ACHN (cell line): Measurements from ENCODE around the gene NUDT14.

Source experiments
- DNase-seq: peaks from one replicate; pipeline ENCODE4 v3.0.0-alpha.2; 2015
- in situ Hi-C: cut with HindIII; loops from 2 replicates; pipeline ENCODE4 v1.10.0; 2017; ENCODE audit warnings: low sequenced_read_pairs, low pct_ligation_motif_present, low pct_unique_long_range_greater_than_20kb

The NUDT14 gene

DNA sequence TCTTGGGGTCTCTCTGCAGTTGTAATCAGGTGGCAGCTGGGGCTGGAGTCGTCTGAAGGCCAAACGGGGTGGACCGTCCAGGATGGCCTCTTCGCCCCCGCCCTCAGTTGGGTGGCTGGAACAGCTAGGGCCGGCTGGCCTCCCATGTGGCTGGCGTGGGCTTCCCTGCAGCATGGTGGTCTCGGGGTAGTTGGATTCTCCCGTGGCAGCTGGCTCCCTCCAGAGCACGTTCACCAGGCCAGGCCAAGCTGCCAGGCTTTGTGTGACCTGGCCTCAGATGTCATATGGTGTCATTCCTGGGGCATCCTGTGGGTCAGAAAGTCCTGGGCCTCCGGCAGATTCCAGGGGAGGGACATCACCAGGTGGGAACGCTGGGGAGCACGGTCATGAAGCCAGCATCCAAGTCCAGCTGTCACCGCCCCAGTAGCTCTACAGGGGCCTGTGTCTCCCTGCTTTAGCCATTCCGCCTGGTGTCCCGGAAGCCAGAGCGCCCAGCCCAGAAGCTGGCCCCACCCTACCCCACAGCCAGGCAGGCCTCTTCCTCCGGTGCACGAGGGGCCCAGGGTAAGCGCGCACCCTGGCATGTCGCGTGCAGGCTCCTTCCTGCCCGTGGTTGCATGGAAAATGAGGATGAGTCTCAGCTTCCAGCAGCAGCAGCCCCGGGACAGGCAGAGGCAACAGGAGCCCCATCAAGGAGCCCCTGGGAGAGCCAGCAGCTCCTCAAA lies 1.3 kb upstream of the NUDT14 start:
- no peak for DNase-seq
- in situ Hi-C loops: no loop called here

DNA sequence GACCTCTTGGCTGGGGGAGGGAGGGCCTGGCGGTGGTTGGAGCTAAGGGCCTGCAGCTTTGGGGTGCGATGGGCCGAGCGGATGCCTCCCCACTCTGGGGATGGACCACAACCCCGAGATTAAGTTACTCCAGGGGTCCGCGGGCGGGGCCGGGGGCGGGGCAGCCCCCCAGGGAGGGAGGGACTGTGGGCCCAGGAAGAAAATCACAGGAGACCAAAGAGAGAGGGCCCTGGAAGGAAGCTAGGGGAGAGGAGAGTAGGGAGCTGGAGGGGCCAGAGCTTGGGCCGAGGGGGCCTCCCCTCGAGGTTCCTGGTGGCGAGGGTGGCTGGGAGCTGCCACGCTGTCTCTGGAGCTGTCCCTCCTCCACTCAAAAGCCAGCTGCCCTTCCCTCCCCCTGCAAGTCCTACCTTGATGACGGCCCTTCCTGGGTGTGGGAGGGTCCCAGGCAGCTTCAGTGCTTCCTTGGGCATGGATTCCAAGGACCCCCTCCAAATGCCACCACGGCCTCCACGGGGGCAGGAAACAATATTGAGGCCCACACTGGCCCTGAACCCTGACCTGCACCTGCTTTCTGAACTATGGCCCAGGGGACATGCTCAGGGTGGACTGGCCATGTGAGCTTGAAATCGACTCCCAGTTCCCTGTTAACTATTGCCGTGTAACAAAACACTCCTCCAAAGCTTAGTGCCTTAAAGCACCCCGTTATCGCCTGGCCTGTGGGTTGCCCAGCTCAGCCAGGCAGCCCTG lies 610 bp upstream of the NUDT14 start:
- in situ Hi-C loops: no loop called here

DNA sequence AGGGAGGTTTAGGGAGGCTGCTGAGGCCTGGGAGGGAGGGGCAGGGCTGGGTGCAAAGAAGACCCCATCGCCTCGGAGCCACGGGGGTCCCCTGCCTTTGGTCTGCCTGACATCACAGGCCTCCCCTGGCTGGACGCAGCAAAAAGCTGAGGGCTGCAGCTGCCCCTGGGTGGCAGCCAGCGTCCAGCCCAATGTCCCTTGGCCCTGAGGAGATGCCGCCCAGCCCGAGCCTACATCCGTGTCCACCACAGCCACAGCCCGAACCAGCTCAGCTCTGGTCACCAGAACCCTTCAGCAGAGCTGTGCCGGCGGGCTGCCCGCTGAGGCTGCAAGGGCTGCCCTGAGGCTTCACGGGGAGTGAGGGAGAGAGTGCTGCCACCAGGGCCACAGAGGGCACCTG lies 1.9 kb downstream of the NUDT14 start:
- in situ Hi-C loops: no loop called here
- DNase-seq: no peak

More for the DNA sequence above, 610 bp upstream of the NUDT14 start:
- DNase-seq: no peak

DNA sequence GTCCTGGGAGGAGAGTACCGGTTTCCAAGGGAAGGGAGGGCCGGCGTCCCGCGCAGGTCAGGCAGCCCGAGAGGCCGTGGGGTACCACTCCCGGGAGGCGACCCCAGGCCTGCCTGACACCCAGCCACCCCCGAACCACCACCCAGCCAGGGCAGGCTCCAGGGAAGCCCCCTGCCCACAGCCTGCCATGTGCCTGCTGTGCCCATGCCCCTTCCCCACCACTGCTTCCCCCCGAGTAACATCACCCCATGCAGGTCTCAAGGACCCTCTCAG lies 2.3 kb downstream of the NUDT14 start:
- DNase-seq: no peak
- in situ Hi-C loops: no loop called here

DNA sequence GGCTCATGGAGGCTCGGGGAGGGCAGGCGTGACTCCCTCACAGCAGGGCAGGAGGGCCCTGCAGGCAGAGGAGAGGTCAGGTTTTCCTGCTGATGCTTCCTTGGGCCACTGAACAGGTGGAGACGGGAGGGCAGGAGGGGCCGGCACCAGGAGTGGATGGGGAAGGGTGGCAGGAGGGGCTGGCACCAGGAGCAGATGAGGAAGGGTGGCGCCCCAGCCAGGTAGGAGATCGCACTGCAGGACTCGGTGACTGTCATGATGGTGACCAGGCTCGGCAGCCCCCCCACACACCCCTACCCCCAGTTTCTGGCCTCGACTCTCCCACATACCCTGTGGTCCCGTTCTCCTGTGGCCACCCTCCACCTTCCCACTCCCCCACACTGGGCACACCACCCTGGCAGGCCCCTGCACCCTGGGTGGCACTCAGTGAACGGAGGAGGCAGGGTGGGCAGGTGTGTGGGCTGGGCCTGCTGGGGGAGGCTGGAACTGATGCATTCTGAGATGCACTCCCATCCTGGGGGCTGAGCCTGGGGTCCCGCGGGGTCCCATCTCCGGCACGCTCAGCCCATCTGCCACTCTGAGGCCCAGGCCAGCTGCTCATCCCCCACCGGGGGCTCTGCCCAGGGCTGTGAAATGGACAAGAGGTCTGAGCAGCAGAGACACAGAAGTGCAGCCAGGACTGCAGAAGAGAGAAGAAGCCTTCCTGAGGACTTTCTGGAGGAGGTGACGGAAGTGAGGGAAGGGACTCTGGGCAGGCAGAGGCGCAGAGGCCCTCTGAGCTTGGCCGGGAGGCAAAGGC lies 2.8 kb downstream of the NUDT14 start:
- in situ Hi-C loops: no loop called here

DNA sequence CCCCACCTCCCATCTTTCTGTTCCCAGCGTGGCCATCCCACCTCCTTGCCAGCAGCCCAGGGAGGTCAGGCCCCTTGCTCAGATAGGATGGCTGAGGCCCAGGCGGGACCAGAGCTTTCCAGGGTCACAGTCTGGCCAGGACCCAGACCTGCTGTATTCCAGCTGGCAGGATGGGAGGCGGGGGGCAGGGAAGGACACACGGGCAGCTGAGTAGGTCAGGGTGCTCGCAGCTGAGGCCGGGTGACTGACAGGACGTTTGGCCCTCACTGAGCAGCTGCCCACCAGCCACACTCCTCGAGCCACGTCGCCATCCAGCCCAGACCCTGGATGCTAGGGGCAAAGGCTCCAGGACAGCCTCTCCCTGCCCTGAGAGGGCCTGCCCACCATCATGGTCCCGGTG lies 4.0 kb downstream of the NUDT14 start:
- in situ Hi-C loops: no loop called here
- no peak for DNase-seq

More for the DNA sequence above, 2.8 kb downstream of the NUDT14 start:
- DNase-seq: no peak

DNA sequence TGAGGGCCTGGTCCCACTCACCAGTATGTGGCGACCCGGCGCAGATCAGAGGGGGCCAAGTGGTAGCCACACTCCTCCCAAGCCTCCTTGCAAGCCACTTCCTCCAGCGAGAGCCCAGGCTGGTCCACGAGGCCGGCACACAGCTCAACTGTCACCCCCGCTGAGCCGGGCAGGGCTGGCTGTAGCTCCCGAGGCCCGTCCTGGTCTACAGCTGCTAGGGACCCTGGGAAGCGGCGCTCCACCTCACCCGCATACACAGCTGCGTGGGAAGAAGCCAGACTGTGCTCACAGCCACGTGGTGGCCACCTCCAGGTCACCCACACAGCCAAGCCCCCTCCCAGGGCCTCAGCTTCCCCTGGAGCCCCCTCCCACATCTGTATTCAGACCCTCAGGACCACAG lies 4.6 kb downstream of the NUDT14 start:
- no peak for DNase-seq
- in situ Hi-C loops: no loop called here

DNA sequence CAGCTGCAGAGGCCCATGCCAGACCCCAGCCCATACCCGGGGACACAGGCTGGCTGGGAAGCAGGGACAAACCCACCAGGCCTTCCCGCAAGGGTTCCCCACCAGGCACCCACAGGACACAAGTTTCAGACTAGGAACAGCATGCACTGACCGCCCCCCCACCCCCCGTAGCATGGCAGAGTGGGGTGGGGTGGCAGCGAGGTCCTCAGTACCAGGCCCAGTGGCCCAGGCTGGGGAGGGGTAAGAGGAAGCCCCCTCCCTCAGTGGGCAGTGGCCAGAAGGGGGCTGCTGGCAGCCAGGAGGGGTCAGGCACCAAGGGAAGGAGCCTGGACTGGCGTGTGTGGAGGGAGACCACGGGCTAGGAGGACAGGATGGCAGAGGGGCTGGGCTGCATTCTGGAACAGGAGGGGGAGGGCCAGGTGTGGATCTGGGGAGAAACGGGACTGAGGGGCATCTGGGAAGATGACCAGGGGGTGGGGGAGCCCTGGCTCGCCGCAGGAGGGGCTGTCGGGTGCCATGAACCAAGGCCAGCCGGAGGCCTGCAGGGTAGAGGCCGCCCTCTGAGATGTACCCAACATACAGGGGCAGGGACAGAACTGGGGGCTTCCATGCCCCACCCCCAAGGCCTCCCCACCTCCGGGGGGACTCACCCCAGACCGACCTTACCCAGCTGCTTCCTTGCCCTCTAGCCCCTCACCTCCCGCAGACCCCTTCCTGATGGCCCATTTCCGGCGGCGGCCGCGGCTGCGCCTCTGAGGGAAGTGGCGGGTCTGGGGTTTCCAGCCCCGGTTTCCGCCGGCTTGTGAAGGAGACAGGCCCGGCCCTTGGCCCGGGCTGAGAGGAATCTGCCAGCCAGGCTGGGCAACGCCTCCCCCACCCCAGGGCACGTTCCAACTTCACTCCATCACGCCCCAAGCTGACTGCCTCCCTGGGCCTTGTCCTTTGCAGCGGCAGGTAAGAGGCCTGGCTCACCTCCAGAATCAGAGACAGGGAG lies 6.9 kb downstream of the NUDT14 start:
- DNase-seq: no peak
- in situ Hi-C loops: no loop called here

DNA sequence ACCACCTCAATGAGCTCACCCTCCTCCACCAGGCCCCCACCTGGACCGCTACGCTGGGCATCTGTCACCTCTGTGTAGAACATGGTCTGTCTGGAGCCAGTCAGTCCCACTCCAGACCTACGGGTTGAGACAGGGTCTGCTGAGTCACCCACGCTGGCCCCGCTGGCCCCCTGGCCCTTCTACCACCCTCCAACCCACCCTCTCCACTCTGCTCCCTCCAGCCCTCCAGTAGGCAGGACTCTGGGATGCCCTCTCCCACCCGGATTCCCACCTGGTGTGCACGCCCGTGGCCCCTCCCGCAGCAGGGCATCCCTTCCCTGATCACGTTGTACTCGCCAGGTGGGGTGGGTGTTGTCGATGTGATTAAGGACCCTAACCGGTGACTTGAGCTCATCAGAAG lies 8.0 kb downstream of the NUDT14 start:
- in situ Hi-C loops: no loop called here
- DNase-seq: no peak

DNA sequence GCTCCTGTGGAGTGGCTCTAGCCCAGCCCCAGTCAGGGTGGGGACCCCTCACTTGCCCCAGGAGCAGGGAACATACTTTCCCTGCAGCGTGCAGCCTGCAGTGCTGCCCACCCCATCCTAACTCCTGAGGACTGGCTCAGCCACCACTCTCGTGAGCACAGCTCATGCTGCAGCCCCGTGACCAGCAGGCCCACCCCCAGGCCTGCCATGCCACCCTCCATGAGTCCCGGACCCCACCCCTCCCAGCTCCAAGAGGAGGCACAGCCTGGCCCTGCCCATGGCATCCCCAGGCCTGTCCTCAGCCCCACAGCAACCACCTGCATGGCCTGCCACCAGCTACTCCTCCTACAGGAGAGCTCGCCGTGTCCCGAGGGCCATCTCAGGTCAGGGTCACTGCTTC lies 8.6 kb downstream of the NUDT14 start:
- DNase-seq: no peak
- in situ Hi-C loops: no loop called here

DNA sequence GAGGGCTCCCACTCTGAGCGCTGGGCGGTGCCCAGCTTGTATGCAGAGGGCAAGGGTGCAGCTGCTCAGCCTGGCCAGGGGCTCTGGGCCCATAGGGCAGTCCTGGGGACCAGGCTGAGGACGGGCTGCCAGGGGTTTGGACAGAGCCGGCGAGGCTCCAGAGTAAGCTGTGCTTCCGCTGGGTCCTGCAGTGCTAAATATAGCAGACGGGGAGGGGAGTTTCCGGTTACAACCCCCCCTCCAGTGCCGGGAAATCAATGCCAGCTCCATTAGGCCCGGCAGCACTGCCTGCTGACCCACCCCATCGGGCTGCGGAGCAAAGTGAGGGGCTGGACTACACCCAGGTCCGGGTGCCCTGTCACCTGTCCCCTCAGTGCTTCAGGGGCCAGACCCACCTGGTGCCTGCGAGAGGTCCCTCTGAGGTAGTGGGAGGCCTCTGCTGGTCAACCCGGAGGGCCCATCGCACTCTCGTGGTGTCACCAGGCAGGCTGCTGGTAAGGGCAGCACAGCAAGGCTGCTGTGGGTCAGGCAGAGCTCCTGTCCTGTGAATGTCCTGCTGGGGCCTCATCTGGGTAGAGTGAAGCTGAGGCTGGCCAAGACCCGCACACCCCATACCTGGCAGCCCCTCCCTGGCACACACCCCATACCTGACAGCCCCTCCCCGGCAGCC lies 10.0 kb downstream of the NUDT14 start:
- no peak for DNase-seq
- in situ Hi-C loops: no loop called here

DNA sequence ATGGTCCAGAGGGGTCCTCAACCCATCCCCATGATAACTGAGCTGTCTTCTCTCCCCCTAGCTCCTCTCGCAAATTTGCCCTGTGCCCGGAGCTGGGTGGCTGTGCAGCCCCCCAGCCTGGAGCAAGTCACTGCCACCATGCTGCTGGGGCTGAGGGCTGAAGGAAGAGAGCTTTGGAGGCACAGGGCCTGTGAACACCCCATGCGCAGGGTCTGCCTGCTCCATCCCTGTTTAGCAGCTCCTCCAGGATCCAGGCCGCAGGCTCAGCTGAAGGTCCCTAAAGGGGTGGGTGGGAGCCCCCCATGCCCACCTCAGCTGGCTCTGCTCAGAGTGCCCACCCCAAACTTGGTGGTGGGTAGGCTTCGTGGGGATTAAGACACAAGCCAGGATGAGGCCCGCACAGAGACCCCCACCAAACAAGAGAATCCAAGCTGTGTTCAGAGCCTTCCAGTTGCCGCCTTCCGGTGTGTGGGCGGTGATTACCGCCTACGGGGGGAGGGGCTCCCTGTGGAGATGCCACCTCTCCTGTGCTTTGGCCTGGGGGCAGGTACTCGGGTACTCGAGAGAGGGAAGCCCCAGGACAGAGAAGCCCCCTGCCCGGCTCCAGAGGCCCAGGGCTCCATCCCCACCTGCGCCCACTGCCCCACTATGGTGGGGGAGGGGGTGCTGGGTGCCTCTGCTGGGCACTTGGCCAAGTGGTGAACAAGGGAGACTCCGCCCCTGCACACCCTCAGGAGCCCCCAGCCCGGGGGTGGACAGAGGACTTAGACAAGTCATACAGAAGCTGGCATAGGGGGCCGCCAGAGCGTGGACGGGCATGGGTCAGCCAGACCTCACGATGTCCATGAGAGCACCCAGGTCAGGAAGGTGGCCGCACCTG lies 11.1 kb downstream of the NUDT14 start:
- in situ Hi-C loops: no loop called here
- DNase-seq: no peak

DNA sequence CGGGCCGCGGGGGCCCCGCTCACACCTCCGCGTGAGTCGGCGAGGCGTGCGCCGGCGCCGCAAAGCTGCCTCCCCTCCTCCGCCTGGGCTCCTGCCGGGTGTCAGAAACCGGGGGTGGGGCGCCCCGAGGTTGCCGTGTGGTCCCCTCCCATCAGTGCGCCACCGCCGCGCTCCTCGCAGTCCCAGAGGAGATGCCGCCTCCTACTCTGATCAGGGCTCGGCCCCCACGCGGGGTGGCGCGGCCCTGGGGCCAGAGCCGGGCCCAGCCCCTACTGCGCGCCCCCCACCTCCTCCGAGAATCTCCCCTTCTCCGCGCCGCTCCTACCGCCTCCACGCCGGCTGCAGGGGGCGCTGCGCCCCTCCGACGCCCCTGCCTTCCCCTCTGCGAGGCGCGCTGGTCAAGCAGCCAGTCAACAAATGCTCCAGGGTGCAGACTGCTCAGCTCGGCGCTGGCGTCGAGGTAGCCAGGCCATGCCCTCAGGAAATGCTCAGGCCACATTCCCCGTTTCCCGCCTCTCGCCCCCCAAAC lies 12.1 kb downstream of the NUDT14 start:
- peak; percentile 8 for DNase-seq

DNA sequence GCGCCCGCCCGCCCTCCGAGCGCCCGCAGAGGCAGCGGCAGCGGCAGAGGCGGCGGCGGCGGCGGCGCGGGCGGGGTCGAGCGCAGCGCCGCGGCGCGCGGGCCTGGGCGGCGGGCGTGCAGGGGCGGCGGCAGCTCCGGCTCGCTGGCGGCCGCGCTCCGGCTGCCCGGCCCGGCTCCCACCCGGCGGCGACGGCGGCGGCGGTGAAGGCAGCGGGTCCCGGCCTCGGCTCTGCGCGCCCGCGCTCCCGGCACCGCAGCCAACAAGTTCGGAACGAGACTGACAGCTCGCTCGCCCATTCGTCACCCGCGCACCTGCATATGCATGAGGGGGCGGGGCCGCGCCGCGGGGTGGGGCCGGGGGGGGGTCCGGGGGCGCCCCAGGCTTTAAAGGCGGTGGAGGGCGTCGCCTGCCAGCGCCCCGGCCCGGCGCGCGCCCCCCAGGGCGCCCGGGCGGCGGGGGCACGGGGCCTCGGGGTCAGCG lies 12.6 kb downstream of the NUDT14 start, which contains the start of gene JAG2:
Gene JAG2, minus strand, starts transcription at position 281 of the 483 bp plus-strand sequence. CDS start 356 bp downstream, outside the sequence.
- in situ Hi-C loops: no loop called here
- peak; percentile 39 for DNase-seq

More for the DNA sequence above, 12.1 kb downstream of the NUDT14 start:
- in situ Hi-C loops: no loop called here

DNA sequence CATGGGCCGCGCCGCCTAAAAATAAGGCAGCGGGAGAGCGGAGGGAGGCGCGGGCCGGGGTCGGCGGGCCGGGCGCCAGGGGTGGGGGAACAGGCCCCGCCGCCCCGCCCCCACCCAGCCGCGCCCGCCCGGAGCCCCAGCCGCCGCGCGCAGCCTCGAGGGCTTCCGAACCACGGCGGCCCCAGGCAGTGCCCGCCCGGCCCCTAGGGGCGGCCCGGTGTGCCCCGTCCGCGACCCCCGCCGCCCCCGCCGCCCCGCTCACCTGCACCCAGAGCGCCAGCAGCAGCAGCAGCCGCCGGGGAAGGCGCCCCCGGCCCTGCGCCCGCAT lies 13.1 kb downstream of the NUDT14 start:
- DNase-seq: no peak
- in situ Hi-C loops: no loop called here

DNA sequence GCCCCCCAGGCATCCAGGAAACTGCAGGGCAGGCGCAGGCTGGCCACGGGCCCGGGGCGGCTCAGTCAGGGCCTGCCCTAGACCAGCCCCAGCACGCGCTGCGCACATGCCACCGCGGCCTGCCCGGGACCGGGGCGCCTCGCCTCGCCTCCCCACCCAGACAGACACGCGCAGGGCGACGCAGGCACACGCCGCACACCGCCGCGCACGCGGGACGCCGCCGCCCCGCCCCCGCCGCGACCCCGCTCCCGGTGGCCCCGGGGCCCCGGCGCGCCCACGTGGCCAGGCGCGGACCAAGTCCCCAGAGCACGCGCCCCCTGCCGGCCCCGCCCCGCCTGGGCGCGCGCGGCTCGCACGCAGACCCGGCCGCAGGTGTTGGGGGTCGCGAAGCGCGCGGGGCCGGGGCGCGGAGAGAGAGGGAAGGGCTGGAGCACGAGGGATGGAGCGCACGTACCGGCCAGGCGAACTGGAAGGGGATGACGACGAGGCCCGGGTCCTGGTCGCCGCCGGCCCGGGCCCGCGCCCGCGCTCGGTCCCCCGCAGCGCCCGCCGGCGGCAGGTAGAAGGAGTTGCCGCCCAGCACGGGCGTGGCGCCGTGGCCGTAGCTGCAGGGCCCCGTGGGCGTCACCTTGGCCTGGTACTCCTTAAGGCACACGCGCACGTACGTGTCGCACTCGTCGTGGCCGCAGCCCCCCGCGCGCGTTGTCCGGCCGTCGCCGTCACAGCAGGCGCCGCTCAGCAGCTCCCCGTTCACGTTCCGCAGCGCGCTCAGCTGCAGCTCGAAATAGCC lies 13.6 kb downstream of the NUDT14 start:
- no peak for DNase-seq
- in situ Hi-C loops: no loop called here
